ENCODE results near the gene TXNDC12. TPM values are rescaled to one million over a fixed set of nuclear protein-coding genes. Genes with fewer than 3 reads are reported as not detected.
A peak's percentile ranks its signal among the peaks of the same experiment; 100 is the strongest.

The TXNDC12 gene
- total and polyA plus RNA-seq, 7 donors, result 9.0 to 33.3 (median 26.2) TPM

DNA sequence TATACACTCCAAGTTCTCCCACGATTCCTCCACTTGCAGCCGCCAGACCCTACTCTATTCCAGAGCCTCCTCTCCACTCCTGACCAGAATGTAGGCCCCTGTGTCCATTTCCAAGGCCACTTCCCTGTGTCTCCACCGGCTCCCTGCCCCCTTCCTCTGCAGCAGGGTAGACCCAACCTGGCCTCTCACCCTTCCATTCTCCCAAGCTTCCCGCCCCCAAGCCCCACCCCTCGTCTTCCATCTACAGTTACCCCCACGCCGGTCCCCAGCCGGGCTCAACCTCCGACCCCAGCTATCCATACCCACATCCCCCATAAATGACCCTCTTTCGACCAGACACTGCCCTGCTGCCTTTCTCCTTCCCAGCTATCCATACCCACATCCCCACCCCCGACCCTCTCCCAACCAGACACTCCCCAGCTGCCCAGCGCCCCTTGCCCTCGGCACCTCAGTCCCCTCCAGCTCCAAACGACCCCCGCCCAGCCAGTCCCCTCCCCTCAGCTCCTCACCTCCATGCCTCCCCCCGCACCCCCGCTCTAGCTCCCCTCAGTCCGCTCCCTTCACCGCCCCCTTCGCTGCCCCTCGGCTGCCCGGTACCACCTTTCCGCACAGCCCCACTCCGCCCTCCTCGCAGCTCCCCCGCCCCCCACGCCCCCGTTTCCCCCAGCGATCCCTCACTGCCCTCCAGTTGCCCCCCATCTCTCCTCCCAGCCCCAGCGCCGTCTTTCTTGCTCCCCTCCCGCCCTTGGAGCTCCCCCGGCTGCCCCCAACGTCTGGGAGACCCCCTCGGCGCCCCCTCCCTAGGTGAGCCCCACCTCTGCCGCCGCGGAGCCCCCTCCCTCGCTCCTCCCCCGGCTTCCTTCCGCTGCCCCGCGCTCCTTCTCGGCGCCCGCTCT is 65.2 kb downstream of the TXNDC12 start:
- Histone ChIP-seq H3K9me3 (no peaks in the 10 kb centered on the region), H3K4me1 (peaks cover 0 to 12% (median 8%) of the 10 kb centered on the region in 4 donors), H3K4me3 (peak overlapping the region in 3 of 4 donors; percentile 36 to 49 (median 49)), H3K27me3 (peaks cover 12 to 45% (median 42%) of the 10 kb centered on the region in 3 donors), H3K27ac (no peak overlapping the region), H3K36me3 (no peaks in the 10 kb centered on the region)
- WGBS, 2 donors, result 20 to 38% methylated on average over 47 of the region's 47 CpGs
- TF ChIP-seq POLR2A (IDR thresholded peaks at IDR 0.05) (no peak), EP300 (IDR thresholded peaks at IDR 0.05) (no peak), POLR2AphosphoS5 (IDR thresholded peaks at IDR 0.05) (no peak)
- TF ChIP-seq, protein P1, sequence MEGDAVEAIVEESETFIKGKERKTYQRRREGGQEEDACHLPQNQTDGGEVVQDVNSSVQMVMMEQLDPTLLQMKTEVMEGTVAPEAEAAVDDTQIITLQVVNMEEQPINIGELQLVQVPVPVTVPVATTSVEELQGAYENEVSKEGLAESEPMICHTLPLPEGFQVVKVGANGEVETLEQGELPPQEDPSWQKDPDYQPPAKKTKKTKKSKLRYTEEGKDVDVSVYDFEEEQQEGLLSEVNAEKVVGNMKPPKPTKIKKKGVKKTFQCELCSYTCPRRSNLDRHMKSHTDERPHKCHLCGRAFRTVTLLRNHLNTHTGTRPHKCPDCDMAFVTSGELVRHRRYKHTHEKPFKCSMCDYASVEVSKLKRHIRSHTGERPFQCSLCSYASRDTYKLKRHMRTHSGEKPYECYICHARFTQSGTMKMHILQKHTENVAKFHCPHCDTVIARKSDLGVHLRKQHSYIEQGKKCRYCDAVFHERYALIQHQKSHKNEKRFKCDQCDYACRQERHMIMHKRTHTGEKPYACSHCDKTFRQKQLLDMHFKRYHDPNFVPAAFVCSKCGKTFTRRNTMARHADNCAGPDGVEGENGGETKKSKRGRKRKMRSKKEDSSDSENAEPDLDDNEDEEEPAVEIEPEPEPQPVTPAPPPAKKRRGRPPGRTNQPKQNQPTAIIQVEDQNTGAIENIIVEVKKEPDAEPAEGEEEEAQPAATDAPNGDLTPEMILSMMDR (IDR thresholded peaks at IDR 0.05), result no peak
- intact Hi-C loops (cut with DNase I), result no loop called here
- no peak for DNase-seq

DNA sequence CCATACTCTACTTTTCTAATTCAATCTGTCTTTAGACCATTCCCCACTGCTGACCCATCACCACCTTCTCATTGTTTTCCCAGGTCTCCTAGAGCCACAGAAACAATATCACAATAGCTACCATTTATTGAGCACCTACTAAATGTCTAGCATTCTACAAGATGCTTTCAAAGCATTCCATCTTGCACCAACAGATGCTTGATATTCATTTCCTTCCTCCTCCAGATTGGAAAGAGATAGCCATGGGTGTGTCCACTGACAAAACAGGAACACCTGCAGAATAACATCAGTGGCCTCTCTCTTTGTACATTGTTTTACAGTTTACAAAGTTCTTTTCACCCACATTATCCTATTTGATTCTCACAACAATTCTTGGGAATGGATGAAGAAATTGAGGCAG is 66.7 kb downstream of the TXNDC12 start:
- TF ChIP-seq, protein P1 (IDR thresholded peaks at IDR 0.05), result no peak
- TF ChIP-seq POLR2A (IDR thresholded peaks at IDR 0.05) (no peak), EP300 (IDR thresholded peaks at IDR 0.05) (no peak), POLR2AphosphoS5 (IDR thresholded peaks at IDR 0.05) (no peak)
- H3K9me3 ChIP-seq, result no peaks in the 10 kb centered on the region
- peaks cover 12 to 42% (median 40%) of the 10 kb centered on the region in 3 donors for H3K27me3 ChIP-seq
- H3K4me1 ChIP-seq, result peaks cover 0 to 12% (median 8%) of the 10 kb centered on the region in 4 donors
- no peaks in the 10 kb centered on the region for H3K36me3 ChIP-seq
- no peak overlapping the region for H3K4me3 ChIP-seq
- intact Hi-C loops (cut with DNase I), result no loop called here
- no peak overlapping the region for H3K27ac ChIP-seq
- DNase-seq, result no peak

DNA sequence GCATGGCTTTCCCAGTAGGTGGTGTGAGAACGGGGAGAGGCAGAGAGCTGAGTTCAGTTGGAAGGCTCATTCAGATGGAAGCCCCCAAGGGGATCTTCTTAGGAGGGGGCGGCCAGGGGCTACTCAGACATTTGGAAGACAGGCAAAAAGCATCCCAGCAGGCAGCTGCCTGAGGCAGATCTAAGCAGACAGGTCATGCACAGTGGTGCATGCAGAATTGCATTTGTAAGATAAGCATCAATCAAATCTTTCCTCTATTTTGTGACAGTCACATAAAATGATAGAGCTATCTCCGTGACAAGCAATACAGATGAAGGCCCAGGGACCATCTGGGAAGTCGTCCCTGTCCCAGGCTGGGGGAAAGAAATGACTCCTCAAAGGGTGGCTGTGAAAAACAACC is 68.3 kb downstream of the TXNDC12 start:
- intact Hi-C loops (cut with DNase I), result no loop called here
- TF ChIP-seq POLR2A (IDR thresholded peaks at IDR 0.05) (no peak), POLR2AphosphoS5 (IDR thresholded peaks at IDR 0.05) (no peak), EP300 (IDR thresholded peaks at IDR 0.05) (no peak)
- TF ChIP-seq, protein P1 (IDR thresholded peaks at IDR 0.05), result no peak
- 88 to 91% methylated on average over 4 of the region's 4 CpGs for WGBS, 2 donors
- peaks cover 0 to 12% (median 8%) of the 10 kb centered on the region in 4 donors for H3K4me1 ChIP-seq
- no peaks in the 10 kb centered on the region for H3K36me3 ChIP-seq
- H3K27ac ChIP-seq, result no peak overlapping the region
- H3K27me3 ChIP-seq, result peaks cover 12 to 26% (median 25%) of the 10 kb centered on the region in 3 donors
- H3K9me3 ChIP-seq, result no peaks in the 10 kb centered on the region
- no peak overlapping the region for H3K4me3 ChIP-seq
- no peak for DNase-seq

DNA sequence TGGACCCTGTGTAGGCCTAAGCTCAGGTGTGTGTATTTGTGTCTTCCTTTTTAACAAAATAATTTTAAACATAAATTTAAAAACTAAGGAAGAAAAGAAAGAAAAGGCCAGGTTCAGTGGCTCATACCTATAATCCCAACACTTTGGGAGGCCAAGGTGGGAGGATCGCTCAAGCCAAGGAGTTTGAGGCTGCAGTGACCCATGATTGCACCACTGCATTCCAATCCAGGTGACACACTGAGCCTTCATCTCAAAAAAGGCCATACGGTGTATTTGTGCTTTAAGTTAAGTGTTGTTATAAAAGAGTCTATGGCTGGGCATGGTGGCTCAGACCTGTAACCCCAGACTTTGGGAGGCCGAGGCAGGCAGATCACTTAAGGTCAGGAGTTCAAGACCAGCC is 72.8 kb downstream of the TXNDC12 start:
- no peaks in the 10 kb centered on the region for H3K9me3 ChIP-seq
- WGBS, 2 donors, result 92 to 93% methylated on average over 3 of the region's 3 CpGs
- intact Hi-C loops (cut with DNase I), result no loop called here

More for the DNA sequence above, 72.8 kb downstream of the TXNDC12 start:
- Histone ChIP-seq H3K27me3 (no peaks in the 10 kb centered on the region), H3K27ac (no peak overlapping the region), H3K36me3 (no peaks in the 10 kb centered on the region), H3K4me1 (no peaks in the 10 kb centered on the region), H3K4me3 (no peak overlapping the region)
- TF ChIP-seq, protein P1 (IDR thresholded peaks at IDR 0.05), result no peak
- DNase-seq, result no peak

Measured in sigmoid colon (tissue), 7 donors.